GM19372 (cell line): Measurements from ENCODE around the gene TRIM50.
"Not testable (repeated sequence)": the region's sequence is repeated elsewhere in the genome, so short reads cannot be mapped to it uniquely, and the experiment has no call there.

Experiments used
- ATAC-seq: cut with Tn5 transposase; IDR thresholded peaks from one replicate; pipeline ENCODE4 v1.9.1; 2021; ENCODE audit warnings: mild to moderate bottlenecking, low read depth, moderate library complexity; ENCODE audit not compliant: unreplicated experiment

TRIM50 gene

GRCh38 chr7:73327922-73328321 is at the start of gene TRIM50, which contains the start of gene FKBP6:
TRIM50 (minus strand) TSS chr7:73328082; CDS start chr7:73324787, 3,295 bp downstream.
FKBP6 (plus strand) TSS chr7:73328161; CDS start chr7:73328429, 268 bp downstream.
- ATAC-seq: not testable (repeated sequence)

DNA sequence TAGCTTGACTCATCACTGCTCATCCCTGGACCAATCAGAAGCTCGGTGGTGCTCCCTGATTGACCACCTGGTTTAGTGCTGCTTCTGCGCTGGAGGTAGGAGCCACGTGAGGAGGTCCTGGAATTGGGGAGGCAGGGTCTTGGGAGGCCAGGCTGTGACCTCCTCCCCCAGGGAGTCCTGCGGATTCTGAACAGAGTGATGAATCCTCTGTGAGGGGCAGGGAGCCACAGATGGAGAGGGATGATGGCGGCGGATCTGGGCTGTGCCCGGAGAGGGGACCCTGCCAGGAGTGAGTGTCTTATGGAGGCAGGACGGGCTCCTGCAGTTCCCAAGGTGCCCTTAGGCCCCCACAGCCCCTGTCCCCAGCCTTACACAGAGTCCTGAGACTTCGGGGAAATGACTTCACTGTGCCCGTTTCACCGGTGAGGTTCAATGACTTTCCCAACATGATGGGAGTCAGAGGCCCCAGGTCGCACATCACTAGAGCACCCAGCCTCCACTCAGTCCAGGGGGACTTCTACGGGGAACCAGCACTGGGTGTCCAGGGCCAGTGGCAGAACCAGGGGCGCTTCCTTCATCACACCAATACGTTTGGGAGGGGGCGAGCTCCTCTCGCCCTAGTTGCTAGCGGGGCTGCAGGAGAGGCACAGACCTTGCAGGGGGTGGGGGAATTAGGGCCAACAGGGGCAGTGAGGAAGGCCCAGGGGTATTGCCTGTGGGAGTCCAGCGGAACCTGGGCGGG is 49.0 kb upstream of the TRIM50 start:
- ATAC-seq: no peak

GRCh38 chr7:73376262-73376661 is 48.4 kb upstream of the TRIM50 start:
- ATAC-seq: not testable (repeated sequence)

GRCh38 chr7:73373741-73374140 is 45.9 kb upstream of the TRIM50 start:
- ATAC-seq: no peak

GRCh38 chr7:73369622-73370021 is 41.7 kb upstream of the TRIM50 start:
- no peak for ATAC-seq

DNA sequence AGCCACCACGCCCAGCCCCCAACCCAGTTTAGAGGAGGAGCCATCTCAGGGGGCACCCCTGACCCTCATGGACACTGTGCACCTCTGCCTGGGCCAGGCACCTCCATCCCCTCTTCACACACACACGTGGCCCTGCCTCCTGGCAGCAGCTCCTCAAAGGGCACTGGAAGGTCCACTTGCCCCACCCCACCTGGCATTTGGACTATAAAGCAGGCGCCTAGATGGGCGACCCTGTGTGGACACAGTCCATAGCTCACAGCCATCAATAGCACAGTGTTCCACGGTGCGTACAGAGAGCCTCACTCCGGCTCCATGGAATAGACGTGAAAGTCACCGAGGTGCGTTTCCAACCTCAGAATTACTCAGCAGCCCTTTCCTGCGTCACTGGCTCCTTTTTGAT is 41.1 kb upstream of the TRIM50 start:
- ATAC-seq: no peak

- no peak for ATAC-seq
These were observed 39.1 kb upstream of the TRIM50 start for GRCh38 chr7:73366990-73367389.

DNA sequence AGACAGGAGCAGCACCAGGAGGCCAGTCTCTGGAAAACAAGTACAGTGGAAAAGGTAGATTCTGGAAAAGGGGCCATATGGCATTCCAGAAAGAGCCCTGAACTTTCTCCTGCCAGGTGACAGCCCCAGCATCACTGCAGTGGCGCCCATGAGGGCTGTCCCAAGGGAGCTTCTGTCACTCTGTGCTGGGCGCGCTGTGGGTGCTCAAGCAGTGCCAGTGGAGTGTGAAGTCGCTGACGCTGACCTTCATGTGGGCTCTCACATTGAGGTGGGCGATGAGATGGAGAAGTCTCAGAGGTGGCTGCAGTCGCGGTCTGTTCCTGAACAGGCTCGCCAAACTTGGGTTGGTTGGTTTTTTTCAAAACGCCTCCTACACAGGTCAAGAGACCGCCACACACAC is 38.2 kb upstream of the TRIM50 start:
- no peak for ATAC-seq

- no peak for ATAC-seq
These were observed 36.3 kb upstream of the TRIM50 start for GRCh38 chr7:73364006-73364728.

DNA sequence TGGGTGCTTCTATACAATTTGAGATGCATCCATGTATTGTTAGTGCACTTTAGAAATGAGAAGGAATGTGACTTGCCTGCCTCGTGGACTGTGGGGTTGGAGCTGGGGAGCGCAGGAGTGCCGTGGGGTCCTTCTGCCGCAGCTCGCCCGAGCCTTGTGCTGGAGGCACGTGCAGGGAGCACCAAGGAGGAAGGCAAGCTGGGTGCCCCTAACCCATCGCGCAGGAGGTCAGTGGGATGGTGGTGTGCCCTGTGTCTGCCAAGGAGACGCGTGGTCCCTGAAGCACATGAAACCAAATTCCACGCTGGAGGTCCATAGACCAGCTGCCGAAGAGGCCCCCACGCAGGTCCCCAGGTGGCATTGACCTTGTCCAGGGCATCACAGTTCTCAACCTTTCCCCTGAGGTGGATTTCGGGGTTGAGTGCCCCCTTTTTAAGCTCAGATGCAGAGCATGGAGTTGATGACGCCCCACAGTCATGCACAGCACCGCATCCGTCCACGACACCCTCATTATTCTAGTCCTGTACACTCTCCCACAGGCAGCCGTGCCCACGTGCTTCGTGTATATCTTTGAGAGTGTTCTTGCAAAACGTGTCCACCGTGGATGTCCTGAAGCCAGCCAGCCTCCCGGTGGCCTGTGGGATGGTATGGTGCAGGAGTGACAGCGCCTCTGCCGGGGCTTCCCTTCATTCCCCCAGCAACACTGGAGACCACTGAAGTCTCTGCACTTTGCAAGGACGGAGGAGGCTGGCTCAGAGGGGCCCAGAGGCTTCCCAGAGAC is 35.5 kb upstream of the TRIM50 start:
- no peak for ATAC-seq

- not testable (repeated sequence) for ATAC-seq
These were observed 32.7 kb upstream of the TRIM50 start for GRCh38 chr7:73360590-73360989.

GRCh38 chr7:73359746-73360375 is 32.0 kb upstream of the TRIM50 start:
- no peak for ATAC-seq

DNA sequence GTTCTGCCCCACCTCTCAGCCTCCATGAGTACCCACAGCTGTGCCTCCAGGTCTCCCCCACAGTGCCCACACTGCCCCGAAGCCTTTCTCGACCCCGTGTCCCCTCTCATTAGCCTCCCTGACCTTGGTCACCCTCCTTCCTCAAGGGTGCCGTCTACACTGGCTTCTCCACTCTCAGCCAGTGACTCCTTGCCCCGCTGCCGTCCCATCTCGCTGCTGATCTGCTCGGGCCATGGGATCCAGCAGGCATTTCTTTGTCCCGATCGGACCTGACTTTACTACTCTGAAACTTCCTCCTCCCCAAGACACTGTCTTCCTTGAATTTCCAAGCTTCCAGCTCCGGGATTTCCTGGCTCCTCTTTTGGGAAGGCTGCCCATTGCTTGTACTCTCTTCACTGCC is 31.4 kb upstream of the TRIM50 start:
- no peak for ATAC-seq

DNA sequence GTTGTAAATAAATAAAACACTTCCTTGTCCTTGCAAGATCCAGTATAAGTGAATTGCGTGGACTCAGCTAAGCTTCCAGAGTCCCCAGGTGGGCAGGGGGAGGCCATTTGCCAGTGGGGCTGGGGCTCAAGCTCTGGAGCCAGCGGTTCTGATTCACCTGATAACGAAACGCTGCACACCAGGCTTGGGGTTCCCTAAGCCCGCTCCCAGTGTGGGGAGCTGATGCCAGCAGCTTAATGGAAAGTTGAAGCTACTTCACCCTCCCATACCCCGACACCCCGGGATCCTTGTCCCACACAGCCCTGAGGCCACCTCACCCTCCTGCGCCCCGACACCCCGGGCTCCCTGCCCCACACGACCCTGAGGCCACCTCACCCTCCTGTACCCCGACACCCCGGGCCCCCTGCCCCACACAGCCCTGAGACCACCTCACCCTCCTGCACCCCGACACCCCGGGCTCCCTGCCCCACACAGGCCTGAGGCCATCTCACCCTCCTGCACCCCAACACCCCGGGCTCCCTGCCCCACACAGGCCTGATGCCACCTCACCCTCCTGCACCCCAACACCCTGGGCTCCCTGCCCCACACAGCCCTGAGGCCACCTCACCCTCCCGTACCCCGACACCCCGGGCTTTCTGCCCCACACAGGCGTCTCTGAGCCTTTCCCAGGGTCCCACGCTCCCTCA is 30.9 kb upstream of the TRIM50 start:
- no peak for ATAC-seq

GRCh38 chr7:73356159-73356558 is 28.3 kb upstream of the TRIM50 start:
- no peak for ATAC-seq

DNA sequence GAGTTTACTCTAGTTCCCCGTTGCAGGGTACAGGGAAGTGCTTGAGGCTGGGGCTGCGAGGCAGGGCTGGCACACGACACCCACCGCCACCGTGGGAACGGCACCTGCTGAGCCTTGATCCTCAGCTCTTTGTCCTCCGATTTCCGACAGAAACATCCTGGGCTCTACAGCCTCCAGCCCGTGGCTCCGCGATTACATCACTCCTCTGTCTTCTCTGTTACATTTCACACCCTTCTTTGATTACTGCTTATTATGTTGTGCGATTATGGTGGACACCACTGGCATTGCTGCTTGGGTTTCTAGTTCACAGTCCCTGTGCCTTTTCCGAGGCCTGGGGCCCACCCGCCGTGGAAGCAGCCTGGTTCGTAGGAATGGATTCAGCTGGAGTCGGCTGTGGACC is 26.9 kb upstream of the TRIM50 start:
- no peak for ATAC-seq

DNA sequence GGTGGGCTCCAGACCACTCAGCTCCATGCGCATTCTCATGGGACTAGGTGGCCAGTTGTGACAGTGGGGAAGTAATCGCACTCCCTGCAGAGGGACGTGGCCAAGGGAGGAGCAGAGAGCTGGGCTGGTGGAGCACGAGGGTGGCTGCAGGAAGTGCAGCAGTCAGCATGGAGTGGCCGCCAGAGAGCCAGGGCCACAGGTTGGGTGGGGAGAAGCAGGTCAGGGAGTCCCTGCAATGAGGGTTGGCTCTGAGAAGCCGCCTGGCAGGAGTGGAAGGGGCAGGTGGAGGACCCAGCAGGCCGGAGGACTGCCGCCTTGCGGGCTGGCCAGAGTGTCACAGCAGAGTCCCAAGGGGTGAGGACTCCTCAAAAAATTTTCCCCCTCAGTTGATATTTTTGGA is 26.3 kb upstream of the TRIM50 start:
- ATAC-seq: no peak

DNA sequence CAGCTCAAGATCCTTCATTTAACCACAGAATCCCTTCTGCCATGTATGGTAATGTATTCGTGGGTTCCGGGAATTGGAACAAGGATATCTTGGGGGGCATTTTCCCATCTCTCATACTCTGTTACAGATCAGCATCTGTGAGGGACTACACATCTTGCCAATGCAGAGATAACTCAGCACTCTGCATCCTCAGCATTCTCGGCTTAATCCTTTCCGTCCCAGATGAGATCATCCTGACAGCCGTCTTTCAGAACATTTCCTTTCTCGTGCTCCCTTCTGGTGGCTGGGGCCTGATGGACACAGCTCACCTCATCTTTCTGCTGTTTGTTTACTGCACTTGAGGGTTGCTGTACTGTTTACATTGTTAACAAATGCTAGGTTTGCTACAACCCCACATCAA is 25.4 kb upstream of the TRIM50 start:
- ATAC-seq: no peak

DNA sequence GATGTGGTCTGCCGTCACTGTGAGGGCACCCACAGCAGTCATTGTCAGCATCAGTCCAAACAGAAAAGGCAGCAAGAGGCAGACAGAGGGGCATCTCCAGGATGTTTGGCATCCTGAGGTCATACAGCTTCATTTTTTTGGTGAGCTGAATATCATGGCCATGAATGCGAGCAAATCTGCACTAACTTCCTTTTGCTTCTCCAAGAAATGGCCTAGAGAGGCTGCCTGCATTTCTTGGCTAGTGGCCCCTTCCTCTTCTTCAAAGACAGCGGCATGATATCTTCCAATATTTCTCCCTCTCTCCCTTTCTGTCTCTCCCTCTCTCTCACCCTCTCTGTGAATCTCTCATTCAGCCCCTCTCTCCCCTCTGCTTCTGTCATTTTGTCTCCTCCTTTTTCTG is 24.9 kb upstream of the TRIM50 start:
- no peak for ATAC-seq
